ENCODE measurements around the gene ABCC1.
A peak's percentile ranks its signal among the peaks of the same experiment; 100 is the strongest.
"Not testable (repeated sequence)": the region's sequence is repeated elsewhere in the genome, so short reads cannot be mapped to it uniquely, and the experiment has no call there.

Gene ABCC1

DNA sequence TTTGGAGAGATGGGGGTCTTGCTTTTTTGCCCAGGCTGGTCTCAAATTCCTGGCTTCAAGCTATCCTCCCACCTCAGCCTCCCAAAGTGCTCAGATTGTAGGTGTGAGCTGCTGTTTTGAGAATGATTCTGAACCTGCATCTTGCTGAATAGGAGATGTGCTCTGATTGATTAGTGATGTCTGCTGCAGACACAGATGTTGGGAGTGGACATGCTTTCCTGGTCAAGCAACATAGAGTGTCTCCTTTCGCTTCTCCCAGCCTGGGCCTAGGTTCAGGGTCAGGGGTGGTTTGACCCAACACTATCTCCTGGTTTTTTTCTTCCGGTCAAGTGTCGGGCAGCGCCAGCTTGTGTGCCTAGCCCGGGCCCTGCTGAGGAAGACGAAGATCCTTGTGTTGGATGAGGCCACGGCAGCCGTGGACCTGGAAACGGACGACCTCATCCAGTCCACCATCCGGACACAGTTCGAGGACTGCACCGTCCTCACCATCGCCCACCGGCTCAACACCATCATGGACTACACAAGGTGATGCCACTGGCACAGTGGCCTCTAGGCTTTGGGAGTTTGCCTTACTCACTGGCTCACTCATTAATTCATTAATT lies 188.7 kb downstream of the ABCC1 start:
- H3K4me3 Mint-ChIP-seq = no peak overlapping the region
- H3K36me3 Mint-ChIP-seq = peaks cover 61 to 71% of the 10 kb centered on the region in 2 donors

DNA sequence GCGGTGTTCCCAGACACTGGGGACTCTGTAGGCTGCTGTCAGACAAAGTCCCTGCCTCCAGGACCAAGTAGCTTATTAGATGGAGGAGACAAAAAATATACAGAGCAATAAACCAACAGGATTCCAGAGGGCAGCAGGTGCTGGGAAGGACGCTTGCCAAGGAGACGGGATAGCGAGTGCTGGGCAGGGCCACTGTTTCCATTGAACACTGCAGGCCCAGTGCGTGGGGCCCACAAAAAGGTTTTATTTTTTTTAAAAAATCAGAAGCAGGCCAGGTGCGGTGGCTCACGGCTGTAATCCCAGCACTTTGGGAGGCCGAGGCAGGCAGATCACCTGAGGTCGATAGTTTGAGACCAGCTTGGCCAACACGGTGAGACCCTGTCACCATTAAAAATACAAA lies 189.6 kb downstream of the ABCC1 start:
- H3K4me1 Mint-ChIP-seq = peaks cover 0 to 5% of the 10 kb centered on the region in 2 donors
- H3K9me3 Mint-ChIP-seq = no peaks in the 10 kb centered on the region
- H3K4me3 Mint-ChIP-seq = no peak overlapping the region
- DNase-seq (no peak), ATAC-seq (replicated peaks) (no peak)
- H3K36me3 Mint-ChIP-seq = peaks cover 56 to 67% of the 10 kb centered on the region in 2 donors
- H3K27ac Mint-ChIP-seq = no peak overlapping the region
- H3K27me3 Mint-ChIP-seq = no peaks in the 10 kb centered on the region

More for the DNA sequence above, 188.7 kb downstream of the ABCC1 start:
- H3K27me3 Mint-ChIP-seq = no peaks in the 10 kb centered on the region
- H3K4me1 Mint-ChIP-seq = peaks cover 0 to 5% of the 10 kb centered on the region in 2 donors
- ATAC-seq (replicated peaks) (no peak), DNase-seq (no peak)
- no peak overlapping the region for H3K27ac Mint-ChIP-seq
- no peaks in the 10 kb centered on the region for H3K9me3 Mint-ChIP-seq

DNA sequence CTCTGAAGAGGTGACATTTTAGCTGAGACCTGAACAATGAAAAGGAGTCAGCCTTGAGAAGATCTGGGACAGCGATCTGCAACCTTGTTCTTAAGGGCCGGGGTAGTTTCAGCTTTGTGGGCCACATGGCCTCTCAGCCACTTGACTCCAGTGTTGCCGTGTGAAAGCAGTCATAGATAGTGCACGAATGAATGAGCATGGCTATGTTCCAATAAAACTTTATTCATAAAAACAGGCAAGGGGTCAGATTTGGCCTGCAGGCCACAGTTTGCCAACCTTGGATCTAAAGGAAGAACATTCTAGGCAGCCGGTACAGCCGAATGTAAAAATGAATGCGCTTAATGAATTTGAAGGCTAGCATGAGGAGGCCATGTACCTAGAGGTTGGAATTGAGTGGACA lies 190.4 kb downstream of the ABCC1 start:
- Mint-ChIP-seq H3K27ac (no peak overlapping the region), H3K4me1 (peaks cover 0 to 5% of the 10 kb centered on the region in 2 donors)
- no peak for ATAC-seq (replicated peaks)

DNA sequence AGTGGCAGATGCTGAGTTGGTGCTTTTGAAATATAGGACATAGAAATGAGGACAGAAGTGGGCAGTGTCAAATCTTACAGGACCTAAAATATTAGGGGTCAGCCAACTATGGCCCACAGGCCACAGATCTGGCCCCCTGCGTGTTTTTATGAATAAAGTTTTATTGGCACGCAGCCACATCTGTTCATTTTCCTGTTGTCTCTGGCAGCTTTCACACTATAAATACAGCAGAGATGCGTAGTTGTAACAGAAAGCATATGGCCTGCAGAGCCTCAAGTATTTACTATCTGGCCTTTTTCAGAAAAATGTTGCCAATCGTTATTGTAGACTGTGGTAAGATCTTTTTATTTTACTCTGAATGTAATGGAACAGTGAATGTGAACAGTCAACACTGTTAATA lies 191.1 kb downstream of the ABCC1 start:
- Mint-ChIP-seq H3K4me1 (peaks cover 0 to 5% of the 10 kb centered on the region in 2 donors), H3K36me3 (peaks cover 59 to 68% of the 10 kb centered on the region in 2 donors), H3K9me3 (no peaks in the 10 kb centered on the region), H3K27me3 (no peaks in the 10 kb centered on the region), H3K4me3 (no peak overlapping the region), H3K27ac (no peak overlapping the region)
- DNase-seq (no peak), ATAC-seq (replicated peaks) (no peak)

More for the DNA sequence above, 190.4 kb downstream of the ABCC1 start:
- no peaks in the 10 kb centered on the region for H3K9me3 Mint-ChIP-seq
- no peak overlapping the region for H3K4me3 Mint-ChIP-seq
- no peaks in the 10 kb centered on the region for H3K27me3 Mint-ChIP-seq
- H3K36me3 Mint-ChIP-seq = peaks cover 55 to 69% of the 10 kb centered on the region in 2 donors
- DNase-seq = no peak

DNA sequence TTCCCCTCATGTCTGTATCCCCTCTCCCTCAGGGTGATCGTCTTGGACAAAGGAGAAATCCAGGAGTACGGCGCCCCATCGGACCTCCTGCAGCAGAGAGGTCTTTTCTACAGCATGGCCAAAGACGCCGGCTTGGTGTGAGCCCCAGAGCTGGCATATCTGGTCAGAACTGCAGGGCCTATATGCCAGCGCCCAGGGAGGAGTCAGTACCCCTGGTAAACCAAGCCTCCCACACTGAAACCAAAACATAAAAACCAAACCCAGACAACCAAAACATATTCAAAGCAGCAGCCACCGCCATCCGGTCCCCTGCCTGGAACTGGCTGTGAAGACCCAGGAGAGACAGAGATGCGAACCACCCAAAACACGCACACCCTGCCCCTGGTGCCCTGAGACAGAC lies 191.7 kb downstream of the ABCC1 start:
- H3K27me3 Mint-ChIP-seq = no peaks in the 10 kb centered on the region
- H3K4me1 Mint-ChIP-seq = peaks cover 0 to 5% of the 10 kb centered on the region in 2 donors
- no peak overlapping the region for H3K4me3 Mint-ChIP-seq
- no peak overlapping the region for H3K27ac Mint-ChIP-seq
- H3K36me3 Mint-ChIP-seq = peaks cover 56 to 65% of the 10 kb centered on the region in 2 donors
- H3K9me3 Mint-ChIP-seq = no peaks in the 10 kb centered on the region
- DNase-seq (no peak), ATAC-seq (replicated peaks) (no peak)

DNA sequence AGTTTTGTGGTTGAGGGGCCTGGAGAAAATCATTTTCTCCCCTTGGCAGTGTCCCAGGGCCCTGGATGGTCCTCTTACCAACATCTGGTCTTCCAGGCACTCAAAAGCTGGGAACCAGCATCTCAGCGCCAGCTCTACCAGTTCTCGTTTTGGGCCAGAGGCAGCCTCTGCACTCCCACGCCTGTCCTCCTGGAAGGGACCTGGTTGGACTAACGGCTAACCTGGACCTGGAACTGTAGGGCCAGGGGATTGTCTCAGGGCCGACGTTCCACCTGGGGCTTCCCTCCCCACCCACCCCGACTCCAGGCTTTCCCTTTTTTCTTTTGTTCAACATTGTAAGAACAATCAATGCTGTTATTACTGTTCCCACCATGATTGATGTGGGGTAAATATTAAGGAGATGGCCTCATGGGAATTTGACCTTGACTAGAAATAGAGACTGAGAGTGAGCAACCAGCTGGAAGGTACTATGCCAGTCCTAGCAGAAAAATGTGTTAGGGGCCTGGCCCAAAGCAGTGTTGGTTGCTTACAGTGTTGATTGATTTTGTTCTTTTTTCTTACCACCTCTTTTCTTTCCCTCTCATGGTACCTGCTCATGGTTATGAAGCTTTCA lies 192.5 kb downstream of the ABCC1 start:
- no peak overlapping the region for H3K4me3 Mint-ChIP-seq
- H3K27ac Mint-ChIP-seq = no peak overlapping the region
- H3K4me1 Mint-ChIP-seq = peaks cover 0 to 5% of the 10 kb centered on the region in 2 donors
- no peaks in the 10 kb centered on the region for H3K9me3 Mint-ChIP-seq
- no peak for DNase-seq
- no peaks in the 10 kb centered on the region for H3K27me3 Mint-ChIP-seq
- peaks cover 51 to 58% of the 10 kb centered on the region in 2 donors for H3K36me3 Mint-ChIP-seq
- no peak for ATAC-seq (replicated peaks)

DNA sequence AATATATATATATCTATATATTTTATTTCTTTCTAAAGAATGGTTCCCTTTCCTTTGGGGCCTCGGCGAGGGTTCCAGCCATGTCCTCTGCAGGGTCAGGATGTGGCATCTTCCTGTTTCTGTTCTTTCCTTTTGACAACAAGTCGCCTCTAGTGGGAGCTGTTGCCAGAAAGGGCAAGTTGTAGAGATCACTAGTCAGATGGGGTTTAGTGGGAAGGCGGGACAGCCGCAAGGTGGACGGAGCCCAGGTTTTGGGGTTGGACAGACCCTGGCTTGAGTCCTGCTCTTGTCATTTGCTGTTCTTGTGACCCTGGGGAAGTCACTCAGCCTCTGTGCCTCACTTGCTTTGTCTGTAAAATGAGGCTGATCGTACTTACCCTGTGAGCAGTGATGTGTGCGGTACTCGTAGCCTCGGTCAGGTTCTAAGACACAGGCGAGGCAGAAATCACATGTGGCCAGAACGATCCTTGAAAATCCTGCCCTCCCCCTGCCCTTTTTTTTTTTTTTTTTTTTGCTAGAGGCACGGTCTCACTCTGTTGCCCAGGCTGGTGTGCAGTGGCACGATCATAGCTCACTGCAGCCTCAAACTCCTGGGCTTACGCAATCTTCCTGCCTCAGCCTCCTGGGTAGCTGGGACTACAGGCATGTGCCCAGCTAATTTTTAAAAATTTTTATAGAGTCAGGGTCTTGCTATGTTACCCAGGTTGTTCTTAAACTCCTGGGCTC lies 193.8 kb downstream of the ABCC1 start:
- Mint-ChIP-seq H3K4me3 (no peak overlapping the region), H3K36me3 (peaks cover 48 to 54% of the 10 kb centered on the region in 2 donors), H3K9me3 (no peaks in the 10 kb centered on the region), H3K27ac (no peak overlapping the region), H3K4me1 (peaks cover 0 to 5% of the 10 kb centered on the region in 2 donors), H3K27me3 (no peaks in the 10 kb centered on the region)
- no peak for DNase-seq
- ATAC-seq (replicated peaks) = peak in 1 of 2 donors; percentile 46

DNA sequence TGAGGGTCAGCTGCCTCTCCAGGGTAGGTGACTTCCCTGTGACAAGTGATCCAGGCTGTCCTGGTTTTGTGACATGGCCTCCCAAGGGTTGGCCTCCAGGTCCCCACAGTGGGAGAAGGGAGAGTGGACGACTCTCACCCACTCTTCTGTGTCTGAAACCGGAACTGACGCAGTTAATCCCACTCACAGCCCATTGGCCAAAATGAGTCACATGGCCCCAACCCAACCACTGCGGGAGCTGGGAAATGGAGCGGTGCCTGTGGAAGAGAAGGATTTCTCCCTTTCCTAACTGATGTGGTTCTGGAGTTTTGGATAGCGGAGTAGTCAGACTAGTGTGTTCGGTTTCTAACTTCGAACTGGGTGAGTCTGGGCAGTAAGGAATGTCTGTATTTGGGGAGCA lies 194.5 kb downstream of the ABCC1 start:
- no peak for ATAC-seq (replicated peaks)
- Mint-ChIP-seq H3K4me3 (no peak overlapping the region), H3K36me3 (peaks cover 43 to 51% of the 10 kb centered on the region in 2 donors), H3K27me3 (no peaks in the 10 kb centered on the region), H3K27ac (no peak overlapping the region), H3K9me3 (no peaks in the 10 kb centered on the region), H3K4me1 (peaks cover 0 to 5% of the 10 kb centered on the region in 2 donors)
- no peak for DNase-seq

DNA sequence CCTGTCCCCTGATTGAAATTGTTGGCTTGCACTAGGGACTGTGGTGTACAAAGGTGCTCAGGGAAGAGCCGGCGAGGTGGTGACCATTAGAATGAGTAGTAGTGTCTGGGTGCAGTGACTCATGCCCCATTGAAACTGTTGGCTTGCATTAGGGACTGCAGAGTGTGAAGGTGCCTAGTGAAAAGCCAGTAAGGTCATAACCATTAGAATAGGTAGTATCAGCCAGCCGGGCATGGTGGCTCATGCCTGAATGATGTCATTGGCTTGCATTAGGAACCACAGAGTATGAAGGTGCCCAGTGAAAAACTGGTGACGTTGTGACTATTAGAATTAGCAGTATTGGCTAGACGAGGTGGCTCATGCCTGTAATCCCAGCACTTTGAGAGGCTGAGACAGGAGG lies 195.0 kb downstream of the ABCC1 start:
- H3K9me3 Mint-ChIP-seq = no peaks in the 10 kb centered on the region
- H3K36me3 Mint-ChIP-seq = peaks cover 42 to 47% of the 10 kb centered on the region in 2 donors
- peaks cover 0 to 5% of the 10 kb centered on the region in 2 donors for H3K4me1 Mint-ChIP-seq
- no peaks in the 10 kb centered on the region for H3K27me3 Mint-ChIP-seq
- no peak overlapping the region for H3K4me3 Mint-ChIP-seq
- H3K27ac Mint-ChIP-seq = no peak overlapping the region
- no peak for DNase-seq
- no peak for ATAC-seq (replicated peaks)

DNA sequence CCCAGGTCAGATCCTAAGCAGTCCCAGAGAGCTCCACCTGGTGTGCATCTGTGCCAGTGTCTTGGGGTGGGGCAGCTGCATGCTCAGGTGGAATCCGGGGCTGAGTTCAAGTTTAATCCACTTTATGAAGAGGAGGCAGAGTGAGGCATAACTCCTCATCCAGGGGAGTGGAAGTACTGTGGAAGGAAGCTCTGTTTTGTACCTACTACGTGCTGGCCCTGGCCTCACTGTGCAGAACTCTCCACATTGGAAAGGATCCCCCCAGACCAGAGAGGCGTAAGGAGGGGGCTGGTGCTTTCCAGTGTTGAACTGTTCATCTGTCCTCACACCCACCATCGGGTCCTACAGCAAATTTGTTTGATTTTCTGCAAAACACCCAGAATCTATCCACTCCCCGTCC lies 195.9 kb downstream of the ABCC1 start:
- Mint-ChIP-seq H3K36me3 (peaks cover 36 to 39% of the 10 kb centered on the region in 2 donors), H3K27ac (no peak overlapping the region), H3K4me1 (peaks cover 0 to 5% of the 10 kb centered on the region in 2 donors), H3K27me3 (no peaks in the 10 kb centered on the region), H3K4me3 (no peak overlapping the region), H3K9me3 (no peaks in the 10 kb centered on the region)
- ATAC-seq (replicated peaks) = no peak
- no peak for DNase-seq

DNA sequence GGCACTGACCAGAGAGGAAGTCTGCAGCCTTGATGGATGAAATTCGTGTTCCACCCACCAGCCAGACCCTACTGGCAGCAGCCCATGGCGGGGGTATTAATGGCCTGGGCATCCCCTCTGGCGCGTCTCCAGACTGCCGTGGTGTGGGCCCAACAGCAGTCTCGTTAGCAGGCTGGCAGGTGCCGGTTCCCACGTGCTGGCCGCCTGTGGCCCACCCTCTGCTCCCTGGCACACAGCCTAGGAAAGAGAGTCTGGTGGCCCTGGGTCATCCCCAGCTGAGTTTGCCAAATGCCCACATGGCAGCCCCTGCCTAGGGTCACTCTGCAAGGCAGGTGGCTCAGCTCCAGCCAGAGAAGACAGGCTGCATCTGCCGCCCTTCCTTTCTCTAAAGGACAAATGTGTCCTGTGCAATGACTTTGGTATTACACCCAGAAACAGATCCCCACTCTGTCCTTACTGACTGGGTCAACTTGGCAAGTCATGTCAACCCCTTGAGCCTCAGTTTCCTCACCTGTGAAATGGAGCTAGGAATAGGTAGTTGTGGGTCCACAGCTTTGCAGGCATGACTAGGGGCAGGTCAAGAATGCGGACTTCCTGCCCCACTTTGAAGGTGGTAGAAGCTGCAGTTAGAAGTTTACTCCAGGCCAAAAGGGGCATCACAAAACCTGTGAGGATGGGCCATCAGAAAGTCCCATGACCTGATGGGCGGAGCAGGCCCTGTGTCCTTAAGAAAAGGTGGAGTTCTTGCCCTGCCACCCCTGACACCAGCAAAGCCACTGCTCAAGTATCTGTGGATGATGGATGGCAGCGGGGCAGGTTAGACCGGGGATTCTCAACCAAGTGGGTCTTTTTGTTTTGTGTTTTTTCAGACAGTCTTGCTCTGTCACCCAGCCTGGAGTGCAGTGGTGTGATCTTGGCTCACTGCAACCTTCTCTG lies 197.2 kb downstream of the ABCC1 start:
- Mint-ChIP-seq H3K4me3 (no peak overlapping the region), H3K27ac (peak overlapping the region; percentile 37), H3K4me1 (no peaks in the 10 kb centered on the region), H3K9me3 (no peaks in the 10 kb centered on the region), H3K27me3 (no peaks in the 10 kb centered on the region), H3K36me3 (peaks cover 25 to 30% of the 10 kb centered on the region in 2 donors)
- DNase-seq = no peak
- no peak for ATAC-seq (replicated peaks)

DNA sequence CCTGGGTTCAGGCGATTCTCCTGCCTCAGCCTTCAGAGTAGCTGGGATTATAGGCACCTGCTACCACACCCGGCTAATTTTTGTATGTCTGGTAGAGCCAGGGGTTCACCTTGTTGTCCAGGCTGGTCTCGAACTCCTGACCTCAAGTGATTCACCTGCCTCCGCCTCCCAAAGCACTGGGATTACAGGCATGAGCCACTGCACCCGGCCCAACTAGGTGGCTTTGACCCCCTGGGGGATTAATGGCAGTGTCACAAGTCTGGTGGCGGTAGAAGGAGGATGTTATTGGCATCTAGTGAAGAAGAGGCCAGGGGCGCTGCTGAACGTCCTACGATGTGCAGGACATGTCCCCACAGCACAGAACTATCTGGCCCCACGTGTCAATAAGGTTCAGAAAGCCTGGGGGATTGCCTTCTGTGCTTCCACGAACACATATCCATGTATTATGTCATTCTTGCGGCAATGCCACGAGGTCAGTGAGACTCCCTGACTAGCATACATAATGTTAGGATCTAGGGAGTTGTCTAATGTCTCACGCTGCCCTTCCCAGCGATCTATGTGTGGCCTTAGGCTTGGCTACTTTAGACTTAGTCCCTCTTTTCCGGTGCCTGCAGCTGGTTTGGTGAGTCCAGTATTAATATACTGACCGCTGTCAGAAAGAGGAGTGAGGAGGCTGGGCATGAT lies 198.0 kb downstream of the ABCC1 start:
- no peaks in the 10 kb centered on the region for H3K9me3 Mint-ChIP-seq
- no peak for DNase-seq
- H3K36me3 Mint-ChIP-seq = peaks cover 21 to 26% of the 10 kb centered on the region in 2 donors
- H3K4me3 Mint-ChIP-seq = no peak overlapping the region
- no peak for ATAC-seq (replicated peaks)
- H3K27me3 Mint-ChIP-seq = no peaks in the 10 kb centered on the region
- H3K27ac Mint-ChIP-seq = no peak overlapping the region
- no peaks in the 10 kb centered on the region for H3K4me1 Mint-ChIP-seq

DNA sequence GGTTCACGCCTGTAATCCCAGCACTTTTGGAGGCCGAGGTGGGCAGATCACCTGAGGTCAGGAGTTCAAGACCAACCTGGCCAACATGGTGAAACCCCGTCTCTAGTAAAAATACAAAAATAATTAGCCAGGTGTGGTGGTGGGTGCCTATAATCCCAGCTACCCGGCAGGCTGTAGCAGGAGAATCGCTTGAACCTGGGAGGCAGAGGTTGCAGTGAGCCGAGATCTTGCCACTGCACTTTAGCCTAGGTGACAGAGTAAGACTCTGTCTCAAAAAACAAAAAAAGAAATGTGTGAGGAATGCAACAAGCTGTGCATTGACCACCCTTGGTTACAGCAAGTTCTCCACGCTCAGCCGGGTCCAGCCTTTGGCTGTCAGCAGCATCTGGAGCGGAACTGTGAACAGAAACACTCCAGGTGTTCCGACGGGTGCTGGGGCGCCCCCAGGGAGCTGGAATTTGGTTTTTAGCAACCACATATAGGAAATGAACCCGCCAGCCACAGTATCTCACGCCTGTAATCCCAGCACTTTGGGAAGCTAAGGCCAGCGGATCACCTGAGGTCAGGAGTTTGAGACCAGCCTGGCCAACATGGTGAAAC lies 198.7 kb downstream of the ABCC1 start:
- ATAC-seq (replicated peaks) = not testable (repeated sequence)

More for the DNA sequence above, 198.7 kb downstream of the ABCC1 start:
- H3K9me3 Mint-ChIP-seq, DNase-seq, H3K27me3 Mint-ChIP-seq, H3K27ac Mint-ChIP-seq, H3K4me1 Mint-ChIP-seq, H3K4me3 Mint-ChIP-seq: not testable (repeated sequence)
- peaks cover 17 to 21% of the 10 kb centered on the region in 2 donors for H3K36me3 Mint-ChIP-seq

Measured in stimulated activated naive B cell treated with anti-CD40 and anti-IgM and Interleukin-4, amounts not matched to agents 10 μg/mL and 1 μg/mL and 100 μg/mL, for 72 hours (primary cell).